Skeletal muscle tissue (tissue), 4 donors: ENCODE data around the gene SNAPC4. TPM values are rescaled to one million over a fixed set of nuclear protein-coding genes. Genes with fewer than 3 reads are reported as not detected.

Source experiments
- H3K27ac ChIP-seq: one replicate; pipeline ENCODE4 v1.7.0; 2013; ENCODE audit warnings: mild to moderate bottlenecking, low read depth, low read length, inconsistent platforms
- H3K27me3 ChIP-seq, 3 donors: one replicate each; pipeline ENCODE4 v1.7.0; 2013; ENCODE audit warnings: low read length in 3 of 3; ENCODE audit not compliant: control insufficient read depth in 3 of 3, insufficient read depth in 3 of 3
- H3K36me3 ChIP-seq, 3 donors: one replicate each; pipeline ENCODE4 v1.7.0; 2013; ENCODE audit warnings: low read length in 3 of 3; ENCODE audit not compliant: control insufficient read depth in 3 of 3, insufficient read depth in 3 of 3
- H3K4me1 ChIP-seq, 3 donors: one replicate each; pipeline ENCODE4 v1.7.0; 2013; ENCODE audit warnings: low read length in 3 of 3, mild to moderate bottlenecking in 3 of 3; ENCODE audit not compliant: control insufficient read depth in 3 of 3, insufficient read depth in 3 of 3
- H3K4me3 ChIP-seq, 3 donors: one replicate each; pipeline ENCODE4 v1.7.0; 2013; ENCODE audit warnings: low read length in 3 of 3
- H3K9ac ChIP-seq, 3 donors: one replicate each; pipeline ENCODE4 v1.7.0; 2013; ENCODE audit warnings: low read length in 3 of 3, mild to moderate bottlenecking in 3 of 3, moderate library complexity in 2 of 3, low read depth in 1 of 3
- H3K9me3 ChIP-seq, 3 donors: one replicate each; pipeline ENCODE4 v1.7.0; 2013; ENCODE audit warnings: low read length in 3 of 3; ENCODE audit not compliant: control insufficient read depth in 3 of 3
- total RNA-seq: library from RNA; depleted of rRNA; stranded (reverse); fragments of >200 nt; gene quantifications from one replicate; pipeline ENCODE4 v1.2.3, GENCODE V29; 2014
- donor health status: Osteomylitis.

The SNAPC4 gene
- total RNA-seq, 1 donor from 2014 or later, result 4.7 TPM

DNA sequence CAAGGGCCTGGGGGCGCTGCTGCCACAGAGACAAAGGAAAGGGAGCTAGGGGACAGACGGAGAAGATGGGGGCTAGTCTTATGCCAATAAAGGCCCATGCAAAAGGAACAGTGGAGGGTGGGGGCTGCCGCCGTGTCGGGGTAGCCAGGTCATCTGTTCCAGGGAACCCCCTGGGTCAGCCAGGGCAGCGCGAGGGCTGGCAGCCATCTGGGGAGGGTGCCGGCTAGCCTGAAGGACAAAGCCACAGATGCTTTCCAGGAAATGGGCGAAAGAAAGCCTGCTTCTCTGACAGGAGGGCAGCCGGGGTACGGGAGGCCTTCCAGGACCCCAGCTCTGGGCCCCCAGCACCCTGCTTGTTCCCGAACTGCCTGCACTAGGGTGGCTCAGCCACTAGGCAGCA, 24.9 kb downstream of the SNAPC4 start:
- Histone ChIP-seq H3K27me3 (peaks cover 0 to 3% (median 2%) of the 10 kb centered on the region in 3 donors), H3K9ac (no peak overlapping the region), H3K4me3 (no peak overlapping the region), H3K27ac (no peak overlapping the region), H3K9me3 (no peaks in the 10 kb centered on the region), H3K36me3 (peaks cover 5 to 12% (median 7%) of the 10 kb centered on the region in 3 donors), H3K4me1 (peaks cover 3 to 5% (median 4%) of the 10 kb centered on the region in 3 donors)

DNA sequence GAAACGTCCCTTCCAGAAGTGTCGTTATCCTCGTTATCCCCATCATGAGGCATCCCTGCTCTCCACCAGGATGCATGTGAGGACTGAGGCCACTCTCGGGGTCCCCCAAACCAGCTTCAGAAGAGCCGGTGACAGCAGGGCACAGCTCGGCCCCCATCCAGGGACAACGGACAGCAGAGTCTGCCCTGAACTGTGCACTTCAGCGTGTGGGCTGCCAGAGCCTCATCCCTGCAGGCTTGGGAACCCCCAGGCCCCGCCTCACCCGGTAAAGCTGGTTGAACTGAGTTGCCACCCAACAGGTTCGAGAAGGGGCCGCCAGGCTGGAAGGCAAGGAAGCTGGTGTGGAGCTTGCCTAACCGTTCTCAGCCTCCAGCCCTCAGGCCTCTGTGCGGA, 25.8 kb downstream of the SNAPC4 start:
- H3K36me3 ChIP-seq, result peaks cover 2 to 7% (median 7%) of the 10 kb centered on the region in 3 donors
- H3K27me3 ChIP-seq, result peaks cover 0 to 3% (median 2%) of the 10 kb centered on the region in 3 donors
- H3K9ac ChIP-seq, result no peak overlapping the region
- H3K4me3 ChIP-seq, result no peak overlapping the region
- H3K9me3 ChIP-seq, result no peaks in the 10 kb centered on the region
- no peak overlapping the region for H3K27ac ChIP-seq
- H3K4me1 ChIP-seq, result peaks cover 3 to 5% (median 4%) of the 10 kb centered on the region in 3 donors

DNA sequence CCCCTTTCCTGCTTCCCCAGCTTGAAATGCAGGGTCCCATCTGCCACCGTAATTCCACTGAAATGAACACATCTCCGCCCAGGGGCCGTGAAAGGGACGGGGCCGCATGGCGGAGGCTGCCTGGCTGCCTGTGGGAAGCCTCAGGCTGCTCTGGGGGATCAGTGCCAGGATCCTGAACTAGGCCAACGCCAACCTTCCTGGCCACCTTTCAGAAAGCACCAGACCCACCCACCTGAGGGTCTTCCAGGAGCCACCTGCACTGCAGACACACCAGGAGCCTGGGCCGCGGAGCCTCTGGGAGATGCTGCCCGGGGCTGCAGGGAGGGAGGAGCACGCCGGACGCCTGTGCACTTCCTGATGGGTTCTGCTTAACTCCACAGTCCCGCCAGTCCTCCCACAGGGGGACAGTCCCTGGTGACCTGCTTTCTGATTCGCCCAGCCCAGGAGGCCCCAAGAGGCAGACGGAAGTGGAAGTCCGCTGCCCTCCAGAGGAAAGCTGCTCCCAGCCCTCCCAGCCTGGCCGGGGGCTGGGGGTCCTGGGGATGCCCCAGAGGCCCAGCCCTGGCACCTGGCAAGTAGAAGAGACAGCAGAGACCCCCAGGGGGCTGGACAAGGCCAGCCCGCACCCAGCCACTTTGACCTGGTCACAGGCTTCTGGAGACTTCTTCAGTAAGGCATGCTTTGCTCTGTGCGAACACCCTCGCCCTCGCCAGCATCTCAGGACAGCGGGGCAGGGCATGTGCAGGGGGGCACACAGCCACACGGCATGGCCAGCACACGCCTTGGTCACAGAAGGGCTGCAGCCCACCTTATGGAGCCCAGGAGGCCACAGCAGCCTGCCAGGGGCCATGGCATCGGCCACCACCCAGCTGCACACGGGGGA, 26.4 kb downstream of the SNAPC4 start, which contains the start of gene CARD9:
TSS of gene CARD9 (minus strand) at position 370 of the 883 bp plus-strand sequence. CDS start 1,591 bp downstream, outside the sequence.
- Histone ChIP-seq H3K9me3 (no peaks in the 10 kb centered on the region), H3K4me3 (no peak within 1 kb of the TSS), H3K27ac (no peak within 1 kb of the TSS), H3K36me3 (peaks cover 0 to 4% (median 4%) of the 10 kb centered on the region in 3 donors), H3K4me1 (peaks cover 3 to 5% (median 4%) of the 10 kb centered on the region in 3 donors), H3K9ac (peak within 1 kb of the TSS in 1 of 3 donors; percentile 10), H3K27me3 (peaks cover 0 to 4% (median 3%) of the 10 kb centered on the region in 3 donors)

DNA sequence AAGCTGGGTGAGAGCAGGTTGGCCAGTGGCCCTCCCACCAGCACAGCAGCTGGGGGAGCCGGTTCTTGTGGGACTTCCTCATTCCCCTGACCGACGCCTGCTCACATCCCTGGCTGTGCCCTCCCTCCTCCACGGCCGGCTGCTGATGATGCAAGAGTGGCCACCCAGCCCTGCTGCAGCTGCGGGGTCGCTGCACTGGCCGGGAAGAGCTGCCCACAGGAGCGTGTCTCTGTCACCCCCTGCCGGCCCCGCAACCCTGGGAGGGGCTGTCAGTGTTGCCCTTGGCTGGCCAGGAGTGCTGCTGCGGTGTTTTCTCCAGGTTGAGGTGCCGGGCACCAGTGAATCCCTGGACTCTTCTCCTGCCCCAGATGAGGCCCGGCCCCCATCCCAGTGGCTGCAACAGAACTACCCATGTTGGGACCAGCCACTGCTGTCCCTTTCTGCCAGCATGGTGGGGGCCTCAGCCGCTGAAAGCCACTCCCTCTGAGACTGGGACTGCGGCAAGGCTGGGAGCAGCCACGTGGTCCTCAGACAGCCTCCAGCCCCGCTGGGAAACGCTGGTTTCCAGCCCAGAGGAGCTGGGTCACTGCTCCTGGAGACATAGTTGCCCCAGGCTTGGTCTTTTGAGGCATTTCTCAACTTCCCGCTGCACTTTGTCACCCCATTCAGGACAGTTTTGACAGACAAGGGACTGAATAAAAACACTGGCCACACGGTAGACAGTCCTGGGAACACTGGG, 27.2 kb downstream of the SNAPC4 start:
- peak overlapping the region in 1 of 3 donors; percentile 10 for H3K9ac ChIP-seq
- H3K27me3 ChIP-seq, result peaks cover 0 to 12% (median 6%) of the 10 kb centered on the region in 3 donors
- H3K36me3 ChIP-seq, result peaks cover 0 to 4% (median 0%) of the 10 kb centered on the region in 3 donors
- no peaks in the 10 kb centered on the region for H3K9me3 ChIP-seq
- peaks cover 3 to 5% (median 4%) of the 10 kb centered on the region in 3 donors for H3K4me1 ChIP-seq
- H3K27ac ChIP-seq, result no peak overlapping the region
- H3K4me3 ChIP-seq, result no peak overlapping the region

DNA sequence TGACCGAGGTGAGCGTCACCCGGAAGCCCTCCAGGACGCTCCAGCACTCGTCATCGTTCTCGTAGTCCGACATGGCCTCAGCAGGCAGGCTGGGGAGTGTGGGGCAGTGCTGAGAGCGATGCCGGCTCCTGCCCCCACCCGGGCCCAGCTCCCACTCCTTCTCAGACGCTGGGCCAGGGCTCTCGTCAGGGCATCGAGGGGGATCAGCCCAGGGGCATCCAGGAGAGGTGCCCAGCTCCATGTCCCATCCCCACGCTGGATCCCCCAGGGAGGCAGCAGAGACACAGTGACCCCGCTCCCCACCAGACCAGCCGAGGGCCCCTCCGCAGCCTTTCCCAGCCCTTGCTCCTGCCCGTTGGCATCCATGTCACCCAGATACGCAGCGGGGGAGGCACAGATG, 28.0 kb downstream of the SNAPC4 start:
- Histone ChIP-seq H3K4me3 (no peak overlapping the region), H3K9ac (no peak overlapping the region), H3K4me1 (peaks cover 3 to 5% (median 4%) of the 10 kb centered on the region in 3 donors), H3K27me3 (peaks cover 0 to 17% (median 9%) of the 10 kb centered on the region in 3 donors), H3K27ac (no peak overlapping the region), H3K36me3 (peaks cover 0 to 4% (median 0%) of the 10 kb centered on the region in 3 donors), H3K9me3 (no peaks in the 10 kb centered on the region)

DNA sequence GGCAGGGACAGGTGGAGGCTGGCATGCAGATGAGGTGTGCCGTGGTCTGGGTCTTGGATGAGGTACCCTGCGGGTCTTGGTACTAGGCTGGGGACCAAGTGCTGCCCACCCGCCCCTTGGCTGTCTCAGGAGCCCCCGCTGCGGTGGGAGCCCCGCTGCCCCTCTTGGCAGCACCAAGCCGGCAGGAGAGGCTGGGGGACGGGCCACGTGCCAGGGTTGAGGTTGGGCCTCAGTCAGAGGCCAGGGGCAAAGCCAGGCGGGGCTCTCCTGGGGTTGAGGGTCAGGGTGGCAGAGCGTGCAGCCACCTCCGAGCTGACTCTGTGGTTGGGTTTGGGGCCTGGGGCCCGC, 28.5 kb downstream of the SNAPC4 start:
- Histone ChIP-seq H3K9me3 (no peaks in the 10 kb centered on the region), H3K9ac (no peak overlapping the region), H3K4me3 (no peak overlapping the region), H3K27me3 (peaks cover 0 to 17% (median 9%) of the 10 kb centered on the region in 3 donors), H3K4me1 (peaks cover 3 to 5% (median 4%) of the 10 kb centered on the region in 3 donors), H3K36me3 (peaks cover 0 to 4% (median 0%) of the 10 kb centered on the region in 3 donors), H3K27ac (no peak overlapping the region)

DNA sequence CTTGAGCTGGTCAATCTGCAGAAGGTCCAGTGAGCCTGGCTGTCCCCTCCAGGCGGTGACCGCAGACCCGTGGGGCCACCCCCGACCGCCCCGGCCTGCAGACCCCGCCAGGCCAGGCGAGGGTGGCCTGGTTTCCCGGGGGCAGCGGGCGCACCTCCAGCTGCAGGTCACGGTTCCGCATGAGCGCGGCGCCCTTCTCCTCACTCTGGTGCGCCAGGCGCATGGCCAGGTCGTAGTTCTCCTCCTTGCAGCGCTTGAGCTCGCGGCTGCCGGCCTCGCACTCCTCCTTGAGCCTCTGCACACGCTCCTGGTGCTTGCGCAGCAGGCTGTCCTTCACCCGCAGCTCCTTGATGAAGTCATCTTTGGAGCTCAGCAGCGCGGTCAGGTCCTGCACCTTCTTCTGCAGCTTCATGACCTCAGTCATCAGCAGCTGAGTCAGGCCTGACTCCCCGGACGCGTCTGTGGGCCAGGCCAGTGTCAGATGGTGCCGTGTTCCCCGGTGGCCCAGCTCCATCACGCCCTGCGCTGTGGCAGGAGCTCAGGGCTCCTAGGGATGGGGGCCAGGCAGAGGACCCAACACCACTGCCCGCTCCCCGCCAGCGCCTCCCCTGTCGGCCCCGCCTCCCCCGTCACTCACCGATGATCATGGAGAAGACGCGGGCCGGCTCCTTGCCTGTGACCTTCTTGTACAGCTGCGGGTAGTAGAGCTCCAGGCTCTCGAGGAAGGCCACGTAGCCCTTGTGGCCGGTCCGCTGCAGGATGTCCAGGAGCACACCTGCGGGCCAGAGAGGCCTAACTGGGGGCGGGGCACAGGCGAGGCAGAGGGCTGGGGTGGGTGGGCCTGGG, 29.1 kb downstream of the SNAPC4 start:
- Histone ChIP-seq H3K4me1 (peaks cover 3 to 5% (median 4%) of the 10 kb centered on the region in 3 donors), H3K27ac (no peak overlapping the region), H3K36me3 (peaks cover 0 to 1% (median 0%) of the 10 kb centered on the region in 3 donors), H3K4me3 (no peak overlapping the region), H3K27me3 (peaks cover 0 to 17% (median 9%) of the 10 kb centered on the region in 3 donors), H3K9ac (no peak overlapping the region), H3K9me3 (no peaks in the 10 kb centered on the region)

DNA sequence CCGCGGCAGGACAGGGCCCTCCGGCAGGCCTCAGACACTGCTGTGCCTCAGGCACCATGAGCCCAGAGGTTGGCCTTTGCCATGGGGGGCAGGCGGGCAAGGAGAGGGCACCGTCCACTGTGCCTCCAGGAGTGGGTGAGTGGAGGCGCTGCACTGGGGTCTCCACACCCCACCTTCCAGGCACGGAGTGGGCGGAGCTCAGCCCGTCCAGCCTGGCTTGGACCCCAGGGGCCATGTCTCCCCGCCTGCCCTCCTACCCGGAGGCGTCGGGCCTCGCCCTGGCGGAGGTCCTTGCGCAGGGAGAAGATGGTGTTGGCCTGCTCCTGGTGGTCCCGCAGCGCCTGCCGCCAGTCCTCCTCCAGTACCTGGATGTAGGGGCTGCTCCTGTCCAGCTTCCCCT, 29.9 kb downstream of the SNAPC4 start:
- Histone ChIP-seq H3K27ac (no peak overlapping the region), H3K9ac (no peak overlapping the region), H3K36me3 (no peaks in the 10 kb centered on the region), H3K27me3 (peaks cover 0 to 17% (median 9%) of the 10 kb centered on the region in 3 donors), H3K9me3 (no peaks in the 10 kb centered on the region), H3K4me3 (no peak overlapping the region), H3K4me1 (peaks cover 3 to 9% (median 4%) of the 10 kb centered on the region in 3 donors)

DNA sequence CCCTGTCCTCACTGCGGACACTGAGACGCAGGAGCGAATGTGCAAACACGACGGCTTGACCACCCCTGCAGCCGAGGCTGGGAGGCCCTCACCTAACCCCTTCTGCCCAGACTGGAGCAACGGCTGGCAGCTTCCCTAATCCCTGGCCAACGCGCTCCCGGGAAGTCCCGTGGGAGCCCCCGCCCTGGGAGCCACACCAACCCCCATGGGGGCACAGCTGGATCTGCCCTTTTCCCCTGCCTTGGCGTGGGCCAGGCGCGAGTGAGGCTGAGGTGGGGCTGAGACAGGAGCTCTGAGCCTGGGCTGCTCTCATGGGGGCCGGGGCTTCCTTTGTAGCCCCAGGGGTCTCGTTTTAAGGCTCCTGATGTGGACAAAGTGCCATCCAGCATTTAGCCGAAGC, 31.8 kb downstream of the SNAPC4 start:
- Histone ChIP-seq H3K4me1 (peaks cover 8 to 18% (median 9%) of the 10 kb centered on the region in 3 donors), H3K9me3 (no peaks in the 10 kb centered on the region), H3K36me3 (no peaks in the 10 kb centered on the region), H3K4me3 (no peak overlapping the region), H3K27ac (no peak overlapping the region), H3K27me3 (peaks cover 0 to 17% (median 6%) of the 10 kb centered on the region in 3 donors), H3K9ac (no peak overlapping the region)
